HepG2 (cell line): Measurements from ENCODE around the gene TMEM184B. TPM values are rescaled to one million over a fixed set of nuclear protein-coding genes. Genes with fewer than 3 reads are reported as not detected.
A peak's percentile ranks its signal among the peaks of the same experiment; 100 is the strongest.

Experiments used
- ESRRA ChIP-seq: sonication (generic); formaldehyde crosslinking; IDR thresholded peaks from 2 replicates; pipeline ENCODE4 v1.5.1; 2020; ENCODE audit warnings: mild to moderate bottlenecking, low read depth, missing genetic modification reagents
- HMG20A ChIP-seq: IDR thresholded peaks from 2 replicates; pipeline ENCODE4 v1.6.1; 2016; ENCODE audit warnings: borderline replicate concordance
- HOXA7 ChIP-seq: sonication (generic); formaldehyde crosslinking; IDR thresholded peaks from 2 replicates; pipeline ENCODE4 v1.8.1; 2022; ENCODE audit warnings: mild to moderate bottlenecking, missing genetic modification reagents, moderate library complexity
- KLF11 ChIP-seq: IDR thresholded peaks from 2 replicates; pipeline ENCODE4 v1.6.1; 2016; ENCODE audit warnings: missing compliant biosample characterization
- MIXL1 ChIP-seq: IDR thresholded peaks from 2 replicates; pipeline ENCODE4 v1.6.1; 2016
- PCBP2 ChIP-seq: fragments of 200-400 bp; formaldehyde crosslinking; optimal IDR thresholded peaks from 2 replicates; pipeline ENCODE3; 2018; ENCODE audit warnings: low read length, low read depth; ENCODE audit not compliant: poor library complexity, severe bottlenecking
- RFX1 ChIP-seq: fragments of 450-650 bp; IDR thresholded peaks from 2 replicates; pipeline ENCODE4 v1.6.1; 2017
- SIN3B ChIP-seq: fragments of 150-350 bp; IDR thresholded peaks from 2 replicates; pipeline ENCODE4 v1.6.1; 2014; ENCODE audit warnings: low read length
- SP1 ChIP-seq, 2 experiments: fragments of 450-650 bp in 1 of 2; sonication (generic) in 1 of 2; formaldehyde crosslinking in 1 of 2; IDR thresholded peaks; 2 replicates each; pipeline versions ENCODE4 v1.4.0 to v1.6.1; 2016 to 2020; ENCODE audit warnings: missing genetic modification reagents in 1 of 2
- ZKSCAN1 ChIP-seq: fragments of 150-350 bp; IDR thresholded peaks from 2 replicates; pipeline ENCODE4 v1.6.1; 2014; ENCODE audit warnings: low read length
- ZNF317 ChIP-seq: sonication (generic); formaldehyde crosslinking; IDR thresholded peaks from 2 replicates; pipeline ENCODE4 v1.5.0; 2020; ENCODE audit warnings: mild to moderate bottlenecking, missing genetic modification reagents
- ZNF709 ChIP-seq: sonication (generic); formaldehyde crosslinking; IDR thresholded peaks from 2 replicates; pipeline ENCODE4 v1.5.0; 2020; ENCODE audit warnings: mild to moderate bottlenecking, missing genetic modification reagents
- polyA plus RNA-seq, 8 experiments: library from polyadenylated mRNA; depleted of rRNA in 3 of 8; stranded (reverse) in 7 of 8; unstranded in 1 of 8; fragments of >200 nt; fragmentation: Illumina TruSeq in 4 of 8; extraction: Trizol in 4 of 8; gene quantifications; 2 replicates each; pipeline versions ENCODE4 v1.2.1 to v1.2.3, GENCODE V29; 2011 to 2016; ENCODE audit warnings: low read depth in 4 of 8, missing spikeins in 1 of 8, mixed read lengths in 1 of 8; ENCODE audit not compliant: insufficient read depth in 1 of 8
- total RNA-seq, 5 experiments: library from RNA; depleted of rRNA; stranded (reverse); fragments of >200 nt; fragmentation: Illumina TruSeq; extraction: Trizol; gene quantifications; 2 replicates each; pipeline ENCODE4 v1.2.3, GENCODE V29; 2016; ENCODE audit warnings: low read depth in 1 of 5
- TF ChIP-seq, protein P1 (sequence below): sonication (generic); formaldehyde crosslinking; IDR thresholded peaks from 2 replicates; pipeline ENCODE4 v1.5.0; 2020; ENCODE audit warnings: mild to moderate bottlenecking, missing genetic modification reagents, borderline replicate concordance
- TF ChIP-seq, protein P2 (sequence below): sonication (generic); formaldehyde crosslinking; IDR thresholded peaks from 2 replicates; pipeline ENCODE4 v1.5.0; 2020; ENCODE audit warnings: mild to moderate bottlenecking, missing genetic modification reagents, borderline replicate concordance
- TF ChIP-seq, protein P3 (sequence below): sonication (generic); formaldehyde crosslinking; IDR thresholded peaks from 2 replicates; pipeline ENCODE4 v1.5.0; 2020; ENCODE audit warnings: mild to moderate bottlenecking, missing genetic modification reagents

TMEM184B gene
- total and polyA plus RNA-seq, 2 of the 13 experiments (the other 11 are each of a cell fraction or from before 2014, with no cell fraction given): 15.9 to 16.0 TPM

DNA sequence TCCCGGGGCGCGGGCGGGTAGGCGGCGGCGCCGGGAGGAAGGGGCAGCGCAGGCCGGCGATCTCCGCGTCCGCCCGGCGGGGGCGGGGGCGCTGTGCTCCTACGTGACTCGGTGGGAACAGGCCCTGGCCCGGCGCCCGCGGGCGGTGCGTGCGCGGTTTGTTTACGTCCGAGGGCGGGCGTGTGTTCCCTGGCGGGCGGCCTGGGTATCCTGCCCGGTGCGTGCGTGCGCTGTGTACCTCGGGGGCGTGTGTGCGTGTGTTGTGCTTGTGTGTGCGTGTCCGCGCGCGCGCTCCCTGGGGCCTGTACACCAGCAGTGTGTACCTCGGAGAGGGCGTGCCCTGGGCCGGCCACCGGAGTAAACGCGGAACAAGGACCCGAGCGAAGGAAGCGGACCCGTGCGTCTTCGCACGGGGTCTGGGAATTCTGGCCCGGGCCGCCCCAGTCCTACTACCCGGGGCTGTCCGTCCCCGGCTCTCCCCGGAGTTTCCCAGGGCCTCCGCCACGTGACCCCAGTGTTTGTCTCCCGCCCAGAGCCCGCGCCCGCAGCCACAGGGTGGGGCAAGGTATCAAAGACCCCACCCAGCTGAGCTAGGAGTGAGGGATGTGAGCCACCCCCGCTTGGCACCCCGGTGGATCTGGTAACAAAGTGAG lies 70.2 kb downstream of the TMEM184B start (continued):
- TF ChIP-seq, protein P1, sequence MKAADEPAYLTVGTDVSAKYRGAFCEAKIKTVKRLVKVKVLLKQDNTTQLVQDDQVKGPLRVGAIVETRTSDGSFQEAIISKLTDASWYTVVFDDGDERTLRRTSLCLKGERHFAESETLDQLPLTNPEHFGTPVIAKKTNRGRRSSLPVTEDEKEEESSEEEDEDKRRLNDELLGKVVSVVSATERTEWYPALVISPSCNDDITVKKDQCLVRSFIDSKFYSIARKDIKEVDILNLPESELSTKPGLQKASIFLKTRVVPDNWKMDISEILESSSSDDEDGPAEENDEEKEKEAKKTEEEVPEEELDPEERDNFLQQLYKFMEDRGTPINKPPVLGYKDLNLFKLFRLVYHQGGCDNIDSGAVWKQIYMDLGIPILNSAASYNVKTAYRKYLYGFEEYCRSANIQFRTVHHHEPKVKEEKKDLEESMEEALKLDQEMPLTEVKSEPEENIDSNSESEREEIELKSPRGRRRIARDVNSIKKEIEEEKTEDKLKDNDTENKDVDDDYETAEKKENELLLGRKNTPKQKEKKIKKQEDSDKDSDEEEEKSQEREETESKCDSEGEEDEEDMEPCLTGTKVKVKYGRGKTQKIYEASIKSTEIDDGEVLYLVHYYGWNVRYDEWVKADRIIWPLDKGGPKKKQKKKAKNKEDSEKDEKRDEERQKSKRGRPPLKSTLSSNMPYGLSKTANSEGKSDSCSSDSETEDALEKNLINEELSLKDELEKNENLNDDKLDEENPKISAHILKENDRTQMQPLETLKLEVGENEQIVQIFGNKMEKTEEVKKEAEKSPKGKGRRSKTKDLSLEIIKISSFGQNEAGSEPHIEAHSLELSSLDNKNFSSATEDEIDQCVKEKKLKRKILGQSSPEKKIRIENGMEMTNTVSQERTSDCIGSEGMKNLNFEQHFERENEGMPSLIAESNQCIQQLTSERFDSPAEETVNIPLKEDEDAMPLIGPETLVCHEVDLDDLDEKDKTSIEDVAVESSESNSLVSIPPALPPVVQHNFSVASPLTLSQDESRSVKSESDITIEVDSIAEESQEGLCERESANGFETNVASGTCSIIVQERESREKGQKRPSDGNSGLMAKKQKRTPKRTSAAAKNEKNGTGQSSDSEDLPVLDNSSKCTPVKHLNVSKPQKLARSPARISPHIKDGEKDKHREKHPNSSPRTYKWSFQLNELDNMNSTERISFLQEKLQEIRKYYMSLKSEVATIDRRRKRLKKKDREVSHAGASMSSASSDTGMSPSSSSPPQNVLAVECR (CRISPR knock-in tag): peak; percentile 84
- TF ChIP-seq MIXL1 (CRISPR knock-in tag) (no peak; the same call in 1 of the 2 replicates), ZNF709 (CRISPR knock-in tag) (peak; percentile 62), ZNF317 (CRISPR knock-in tag) (peak; percentile 18; the same call in 1 of the 2 replicates), SIN3B (no peak), SP1 (IDR thresholded peaks at IDR 0.05) (no peak), SP1 (CRISPR knock-in tag; IDR thresholded peaks at IDR 0.05) (no peak), RFX1 (no peak), KLF11 (CRISPR knock-in tag) (no peak), HOXA7 (CRISPR knock-in tag) (no peak), HMG20A (CRISPR knock-in tag) (no peak), ZKSCAN1 (no peak), PCBP2 (no peak), ESRRA (0 out of 2 replicates have a peak, but pooled peaks have one; percentile 32)
- TF ChIP-seq, protein P2, sequence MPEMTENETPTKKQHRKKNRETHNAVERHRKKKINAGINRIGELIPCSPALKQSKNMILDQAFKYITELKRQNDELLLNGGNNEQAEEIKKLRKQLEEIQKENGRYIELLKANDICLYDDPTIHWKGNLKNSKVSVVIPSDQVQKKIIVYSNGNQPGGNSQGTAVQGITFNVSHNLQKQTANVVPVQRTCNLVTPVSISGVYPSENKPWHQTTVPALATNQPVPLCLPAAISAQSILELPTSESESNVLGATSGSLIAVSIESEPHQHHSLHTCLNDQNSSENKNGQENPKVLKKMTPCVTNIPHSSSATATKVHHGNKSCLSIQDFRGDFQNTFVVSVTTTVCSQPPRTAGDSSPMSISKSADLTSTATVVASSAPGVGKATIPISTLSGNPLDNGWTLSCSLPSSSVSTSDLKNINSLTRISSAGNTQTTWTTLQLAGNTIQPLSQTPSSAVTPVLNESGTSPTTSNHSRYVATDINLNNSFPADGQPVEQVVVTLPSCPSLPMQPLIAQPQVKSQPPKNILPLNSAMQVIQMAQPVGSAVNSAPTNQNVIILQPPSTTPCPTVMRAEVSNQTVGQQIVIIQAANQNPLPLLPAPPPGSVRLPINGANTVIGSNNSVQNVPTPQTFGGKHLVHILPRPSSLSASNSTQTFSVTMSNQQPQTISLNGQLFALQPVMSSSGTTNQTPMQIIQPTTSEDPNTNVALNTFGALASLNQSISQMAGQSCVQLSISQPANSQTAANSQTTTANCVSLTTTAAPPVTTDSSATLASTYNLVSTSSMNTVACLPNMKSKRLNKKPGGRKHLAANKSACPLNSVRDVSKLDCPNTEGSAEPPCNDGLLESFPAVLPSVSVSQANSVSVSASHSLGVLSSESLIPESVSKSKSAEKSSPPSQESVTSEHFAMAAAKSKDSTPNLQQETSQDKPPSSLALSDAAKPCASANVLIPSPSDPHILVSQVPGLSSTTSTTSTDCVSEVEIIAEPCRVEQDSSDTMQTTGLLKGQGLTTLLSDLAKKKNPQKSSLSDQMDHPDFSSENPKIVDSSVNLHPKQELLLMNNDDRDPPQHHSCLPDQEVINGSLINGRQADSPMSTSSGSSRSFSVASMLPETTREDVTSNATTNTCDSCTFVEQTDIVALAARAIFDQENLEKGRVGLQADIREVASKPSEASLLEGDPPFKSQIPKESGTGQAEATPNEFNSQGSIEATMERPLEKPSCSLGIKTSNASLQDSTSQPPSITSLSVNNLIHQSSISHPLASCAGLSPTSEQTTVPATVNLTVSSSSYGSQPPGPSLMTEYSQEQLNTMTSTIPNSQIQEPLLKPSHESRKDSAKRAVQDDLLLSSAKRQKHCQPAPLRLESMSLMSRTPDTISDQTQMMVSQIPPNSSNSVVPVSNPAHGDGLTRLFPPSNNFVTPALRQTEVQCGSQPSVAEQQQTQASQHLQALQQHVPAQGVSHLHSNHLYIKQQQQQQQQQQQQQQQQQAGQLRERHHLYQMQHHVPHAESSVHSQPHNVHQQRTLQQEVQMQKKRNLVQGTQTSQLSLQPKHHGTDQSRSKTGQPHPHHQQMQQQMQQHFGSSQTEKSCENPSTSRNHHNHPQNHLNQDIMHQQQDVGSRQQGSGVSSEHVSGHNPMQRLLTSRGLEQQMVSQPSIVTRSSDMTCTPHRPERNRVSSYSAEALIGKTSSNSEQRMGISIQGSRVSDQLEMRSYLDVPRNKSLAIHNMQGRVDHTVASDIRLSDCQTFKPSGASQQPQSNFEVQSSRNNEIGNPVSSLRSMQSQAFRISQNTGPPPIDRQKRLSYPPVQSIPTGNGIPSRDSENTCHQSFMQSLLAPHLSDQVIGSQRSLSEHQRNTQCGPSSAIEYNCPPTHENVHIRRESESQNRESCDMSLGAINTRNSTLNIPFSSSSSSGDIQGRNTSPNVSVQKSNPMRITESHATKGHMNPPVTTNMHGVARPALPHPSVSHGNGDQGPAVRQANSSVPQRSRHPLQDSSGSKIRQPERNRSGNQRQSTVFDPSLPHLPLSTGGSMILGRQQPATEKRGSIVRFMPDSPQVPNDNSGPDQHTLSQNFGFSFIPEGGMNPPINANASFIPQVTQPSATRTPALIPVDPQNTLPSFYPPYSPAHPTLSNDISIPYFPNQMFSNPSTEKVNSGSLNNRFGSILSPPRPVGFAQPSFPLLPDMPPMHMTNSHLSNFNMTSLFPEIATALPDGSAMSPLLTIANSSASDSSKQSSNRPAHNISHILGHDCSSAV (CRISPR knock-in tag): no peak
- TF ChIP-seq, protein P3, sequence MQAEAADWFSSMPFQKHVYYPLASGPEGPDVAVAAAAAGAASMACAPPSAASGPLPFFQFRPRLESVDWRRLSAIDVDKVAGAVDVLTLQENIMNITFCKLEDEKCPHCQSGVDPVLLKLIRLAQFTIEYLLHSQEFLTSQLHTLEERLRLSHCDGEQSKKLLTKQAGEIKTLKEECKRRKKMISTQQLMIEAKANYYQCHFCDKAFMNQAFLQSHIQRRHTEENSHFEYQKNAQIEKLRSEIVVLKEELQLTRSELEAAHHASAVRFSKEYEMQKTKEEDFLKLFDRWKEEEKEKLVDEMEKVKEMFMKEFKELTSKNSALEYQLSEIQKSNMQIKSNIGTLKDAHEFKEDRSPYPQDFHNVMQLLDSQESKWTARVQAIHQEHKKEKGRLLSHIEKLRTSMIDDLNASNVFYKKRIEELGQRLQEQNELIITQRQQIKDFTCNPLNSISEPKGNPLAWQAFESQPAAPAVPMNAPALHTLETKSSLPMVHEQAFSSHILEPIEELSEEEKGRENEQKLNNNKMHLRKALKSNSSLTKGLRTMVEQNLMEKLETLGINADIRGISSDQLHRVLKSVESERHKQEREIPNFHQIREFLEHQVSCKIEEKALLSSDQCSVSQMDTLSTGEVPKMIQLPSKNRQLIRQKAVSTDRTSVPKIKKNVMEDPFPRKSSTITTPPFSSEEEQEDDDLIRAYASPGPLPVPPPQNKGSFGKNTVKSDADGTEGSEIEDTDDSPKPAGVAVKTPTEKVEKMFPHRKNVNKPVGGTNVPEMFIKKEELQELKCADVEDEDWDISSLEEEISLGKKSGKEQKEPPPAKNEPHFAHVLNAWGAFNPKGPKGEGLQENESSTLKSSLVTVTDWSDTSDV: no peak
